ENCODE results near the gene METTL25B.

DNA sequence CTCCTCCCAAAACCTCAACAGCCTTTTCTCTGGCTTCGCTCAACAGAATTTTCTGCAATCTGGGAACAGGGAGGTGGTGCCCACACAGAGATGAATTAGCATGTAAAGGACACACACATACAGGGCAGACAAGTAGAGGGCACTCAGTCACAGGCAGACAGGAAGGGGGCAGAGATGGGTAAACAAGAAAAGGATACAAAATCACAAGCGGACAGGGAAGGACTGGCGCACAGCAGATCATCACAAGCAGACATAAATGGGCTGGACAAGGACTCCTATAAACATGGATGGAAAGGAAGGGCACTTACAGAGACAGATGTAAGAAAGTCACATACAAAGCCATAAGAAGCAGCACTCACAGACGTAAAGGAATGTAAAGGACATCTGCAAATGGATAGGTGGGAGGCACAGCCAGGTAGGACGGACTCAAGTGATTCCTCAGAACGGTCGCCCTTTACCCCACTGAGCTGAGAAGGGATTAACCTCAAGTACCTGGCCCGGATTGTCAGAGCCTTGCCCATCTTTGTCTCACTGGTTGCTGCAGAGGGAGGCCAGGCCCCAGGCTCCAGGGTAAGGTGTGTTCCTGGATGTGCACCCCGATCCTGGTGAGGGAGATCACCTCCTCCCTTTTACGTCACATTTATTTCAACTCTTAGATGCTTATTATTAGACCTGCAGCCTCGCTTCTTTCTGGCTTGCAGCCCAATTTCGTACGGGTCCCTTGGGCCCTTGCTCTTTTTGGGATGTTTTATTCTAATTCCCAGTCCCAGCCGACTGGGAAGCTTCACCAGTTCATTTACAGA, 38.2 kb downstream of the METTL25B start:
- TF ChIP-seq, protein P1, sequence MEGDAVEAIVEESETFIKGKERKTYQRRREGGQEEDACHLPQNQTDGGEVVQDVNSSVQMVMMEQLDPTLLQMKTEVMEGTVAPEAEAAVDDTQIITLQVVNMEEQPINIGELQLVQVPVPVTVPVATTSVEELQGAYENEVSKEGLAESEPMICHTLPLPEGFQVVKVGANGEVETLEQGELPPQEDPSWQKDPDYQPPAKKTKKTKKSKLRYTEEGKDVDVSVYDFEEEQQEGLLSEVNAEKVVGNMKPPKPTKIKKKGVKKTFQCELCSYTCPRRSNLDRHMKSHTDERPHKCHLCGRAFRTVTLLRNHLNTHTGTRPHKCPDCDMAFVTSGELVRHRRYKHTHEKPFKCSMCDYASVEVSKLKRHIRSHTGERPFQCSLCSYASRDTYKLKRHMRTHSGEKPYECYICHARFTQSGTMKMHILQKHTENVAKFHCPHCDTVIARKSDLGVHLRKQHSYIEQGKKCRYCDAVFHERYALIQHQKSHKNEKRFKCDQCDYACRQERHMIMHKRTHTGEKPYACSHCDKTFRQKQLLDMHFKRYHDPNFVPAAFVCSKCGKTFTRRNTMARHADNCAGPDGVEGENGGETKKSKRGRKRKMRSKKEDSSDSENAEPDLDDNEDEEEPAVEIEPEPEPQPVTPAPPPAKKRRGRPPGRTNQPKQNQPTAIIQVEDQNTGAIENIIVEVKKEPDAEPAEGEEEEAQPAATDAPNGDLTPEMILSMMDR (conservative IDR thresholded peaks at IDR 0.05; ENCODE audit: low read depth, low read length): no peak
- no peak for TF ChIP-seq EZH2 (IDR thresholded peaks at IDR 0.05; ENCODE audit: low read length, unreplicated experiment)
